HG03139 (cell line): ENCODE measurements around the gene SOX6.

Experiments used
- ATAC-seq: cut with Tn5 transposase; IDR thresholded peaks from one replicate; pipeline ENCODE4 v1.9.1; 2021; ENCODE audit not compliant: unreplicated experiment

SOX6 gene

DNA sequence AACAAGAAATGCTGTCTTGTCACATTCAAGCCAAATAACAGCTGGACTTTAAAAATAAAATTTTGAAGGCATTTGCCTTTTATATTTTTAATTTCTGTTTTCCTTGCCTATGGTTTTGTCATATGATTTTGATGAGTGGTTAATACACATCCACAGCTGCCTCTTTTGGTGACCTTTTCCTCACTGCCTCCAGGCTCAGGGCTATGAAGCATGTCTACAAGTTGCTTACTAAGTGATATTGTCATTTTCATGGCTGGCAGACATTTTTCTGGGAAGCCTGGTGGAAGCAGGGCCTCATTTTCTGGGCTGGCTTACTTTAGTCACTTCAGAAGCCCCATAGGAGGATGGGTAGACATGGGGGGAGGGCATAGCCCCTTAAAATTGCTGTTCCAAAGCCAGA is 344.9 kb downstream of the SOX6 start:
- no peak for ATAC-seq

- no peak for ATAC-seq
Observed at GRCh38 chr11:16009021-16009420, 347.3 kb downstream of the SOX6 start.

GRCh38 chr11:16007514-16007913 is 348.8 kb downstream of the SOX6 start:
- ATAC-seq: no peak

DNA sequence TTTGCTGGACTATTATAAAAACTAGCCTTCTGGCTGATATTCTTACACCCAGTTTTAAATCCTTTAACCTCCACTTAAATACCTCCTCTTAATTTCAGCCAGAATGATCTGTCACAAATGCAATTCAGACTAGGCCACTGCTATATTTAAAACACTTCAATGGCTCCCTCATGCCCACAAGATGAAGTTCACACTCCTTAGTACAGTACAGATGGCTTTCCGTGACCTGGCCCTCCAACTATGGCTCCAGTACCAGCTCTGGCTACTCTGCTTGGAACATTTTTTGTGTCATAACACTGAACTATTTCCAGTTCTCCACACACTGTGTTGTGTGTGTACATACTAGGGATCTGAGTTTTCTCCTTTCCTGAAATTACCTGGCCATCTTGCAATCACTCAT is 353.4 kb downstream of the SOX6 start:
- no peak for ATAC-seq

GRCh38 chr11:16001899-16002426 is 354.4 kb downstream of the SOX6 start:
- ATAC-seq: no peak

DNA sequence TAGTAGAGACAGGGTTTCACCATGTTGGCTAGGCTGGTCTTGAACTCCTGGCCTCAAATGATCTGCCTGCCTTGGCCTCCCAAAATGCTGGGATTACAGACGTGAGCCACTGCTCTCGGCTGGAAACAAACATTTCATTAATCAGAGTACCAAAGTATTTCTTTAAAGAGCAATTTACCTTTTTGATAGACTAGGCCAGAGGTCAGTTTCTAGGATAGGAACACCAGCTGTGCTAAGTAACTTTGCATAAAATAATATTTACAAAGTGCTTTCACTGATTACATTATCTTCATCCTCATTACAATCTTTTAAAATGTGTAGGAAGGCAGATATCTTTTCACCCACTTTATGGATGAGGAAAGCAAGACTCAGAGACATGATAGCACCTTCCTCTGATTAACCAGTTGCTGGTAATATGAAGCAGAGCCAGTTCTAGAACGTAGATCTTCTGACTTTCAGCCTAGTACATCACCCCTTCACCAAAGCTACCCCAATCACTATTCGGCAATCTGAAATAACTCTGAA is 355.2 kb downstream of the SOX6 start:
- ATAC-seq: no peak

GRCh38 chr11:16000065-16000464 is 356.3 kb downstream of the SOX6 start:
- ATAC-seq: no peak

DNA sequence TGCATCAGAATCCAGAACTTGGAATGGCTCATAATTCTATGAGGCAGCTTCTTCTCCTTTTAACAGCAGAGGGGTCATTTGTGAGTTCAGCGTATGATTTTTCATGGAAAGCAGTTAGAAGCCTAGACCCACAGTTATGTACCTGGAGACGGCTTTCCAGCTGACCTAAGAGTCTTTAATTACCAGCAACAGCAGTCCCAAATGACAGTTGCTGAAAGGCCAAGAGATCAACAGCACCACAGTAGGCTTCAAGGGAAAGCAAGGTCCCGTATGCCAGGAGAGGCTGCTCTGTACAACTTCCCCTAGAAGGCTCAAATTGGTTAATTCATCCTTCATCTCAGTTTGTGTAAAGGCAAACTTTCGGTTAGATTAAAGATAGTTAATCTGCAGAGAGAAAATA is 363.0 kb downstream of the SOX6 start:
- no peak for ATAC-seq

DNA sequence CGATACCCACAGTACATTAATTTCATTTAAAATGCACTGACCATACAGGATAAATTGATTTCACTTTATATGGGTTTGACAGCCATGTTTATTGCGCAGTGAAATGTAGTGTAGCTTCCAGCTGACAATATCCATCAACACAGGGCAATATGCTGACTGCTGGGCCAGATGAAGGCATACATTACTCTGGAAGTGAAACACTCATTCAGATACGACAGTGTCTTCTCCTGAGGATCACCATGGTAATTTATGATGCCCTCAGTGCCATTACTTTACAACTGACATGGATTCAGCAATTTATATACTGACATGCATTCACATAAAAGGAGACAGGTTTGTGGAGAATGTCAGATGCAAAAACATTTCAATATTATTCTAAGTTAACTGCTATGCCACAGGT is 365.1 kb downstream of the SOX6 start:
- no peak for ATAC-seq

GRCh38 chr11:15989685-15990084 is 366.7 kb downstream of the SOX6 start:
- ATAC-seq: no peak

DNA sequence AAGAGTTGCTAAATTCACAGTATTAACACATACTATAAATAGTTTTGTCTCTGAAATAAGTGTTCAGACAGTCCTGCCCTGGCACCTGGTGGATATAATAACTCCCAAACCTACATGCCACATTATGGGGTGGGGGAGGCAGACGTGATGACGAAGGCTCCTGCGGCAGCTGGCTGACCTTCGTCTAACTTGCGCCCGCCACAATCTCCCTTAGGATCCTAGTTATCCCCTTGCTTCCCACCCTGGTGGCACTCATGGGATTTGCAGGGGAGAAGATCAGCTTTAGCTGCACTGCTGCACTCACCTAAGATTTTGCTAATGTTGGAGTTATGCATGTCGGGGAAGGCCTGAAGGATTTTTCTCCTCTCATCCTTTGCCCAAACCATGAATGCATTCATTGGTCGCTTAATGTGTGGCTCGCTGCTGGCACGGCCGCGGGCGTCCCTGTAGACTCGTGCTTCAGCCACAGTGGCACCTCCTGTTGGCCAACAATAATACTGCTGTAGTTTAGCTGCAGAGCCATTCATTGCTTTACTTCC is 367.6 kb downstream of the SOX6 start:
- no peak for ATAC-seq

DNA sequence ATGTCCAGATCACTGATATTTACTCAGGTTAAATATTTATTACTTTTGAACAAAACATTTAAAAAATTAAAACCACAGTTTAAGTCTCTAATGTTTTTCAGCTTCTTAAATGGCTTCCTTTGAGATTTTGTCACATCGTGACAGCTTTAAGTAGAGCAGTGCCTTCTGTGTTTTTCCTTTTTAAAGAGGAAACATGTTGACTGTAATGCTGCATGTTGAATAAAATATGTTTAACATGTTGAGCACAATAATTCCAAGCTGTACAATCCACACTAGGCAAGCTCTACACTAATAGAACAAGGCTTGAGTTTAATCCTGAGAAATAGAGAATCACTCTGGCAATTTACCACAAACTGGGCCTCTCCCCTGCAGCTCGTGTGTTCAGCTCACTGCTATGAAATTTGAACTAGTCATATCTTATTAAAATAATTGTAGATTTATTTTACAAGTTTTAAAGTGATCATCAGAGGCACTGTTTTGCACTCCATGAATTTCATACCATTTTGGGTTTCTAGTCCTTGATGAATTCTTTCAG is 368.3 kb downstream of the SOX6 start:
- ATAC-seq: no peak

DNA sequence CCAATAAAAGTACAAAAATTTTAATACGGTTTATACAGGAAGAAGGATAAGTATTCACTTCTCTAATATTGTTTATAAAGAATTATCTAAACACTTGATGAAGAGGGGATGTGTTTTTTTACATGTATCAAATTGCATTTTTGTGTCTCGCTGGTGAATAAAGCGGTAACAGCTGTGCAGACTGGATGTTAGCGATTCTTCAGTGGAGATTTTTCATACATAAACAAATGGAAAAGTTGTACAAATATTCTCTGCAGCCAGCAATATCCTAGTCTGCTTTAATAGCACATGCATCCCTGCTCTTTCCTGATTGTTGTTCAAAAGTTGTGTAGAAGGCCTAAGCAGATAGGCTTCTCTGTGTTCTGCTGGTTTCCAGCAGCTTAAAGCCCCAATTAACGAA is 369.3 kb downstream of the SOX6 start:
- no peak for ATAC-seq

DNA sequence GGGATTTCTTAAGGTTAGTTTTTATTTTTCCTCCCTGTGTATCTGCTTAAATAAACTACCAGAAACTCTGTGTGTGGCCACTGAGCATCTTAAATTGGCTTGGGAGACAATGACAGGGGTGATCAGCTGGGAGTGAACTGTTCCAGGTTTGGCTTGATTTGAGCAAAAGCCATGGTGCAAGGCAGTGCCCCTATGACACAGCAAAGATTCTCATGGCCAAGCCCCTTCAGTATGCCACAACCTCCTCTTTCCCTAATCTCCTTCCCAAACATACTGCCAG is 370.5 kb downstream of the SOX6 start:
- no peak for ATAC-seq

GRCh38 chr11:15985127-15985859 is 371.1 kb downstream of the SOX6 start:
- no peak for ATAC-seq

DNA sequence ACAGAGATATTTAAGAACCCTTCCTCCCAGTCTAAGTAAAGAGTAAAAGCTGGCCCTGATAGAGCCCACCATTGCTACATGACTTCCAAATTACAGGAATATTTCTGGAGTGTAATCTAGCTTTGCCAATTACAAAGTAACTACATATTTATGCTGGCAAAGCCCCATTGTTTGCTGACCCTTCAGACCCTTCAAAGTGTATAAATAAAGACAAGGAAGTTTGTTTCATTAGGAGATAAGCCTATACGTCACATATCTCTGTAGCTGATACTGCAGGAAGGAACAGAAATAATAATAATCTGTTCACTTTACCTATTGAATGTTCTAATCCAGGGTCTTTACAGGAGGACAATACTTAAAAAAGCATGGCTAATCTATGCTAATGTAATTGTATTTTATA is 375.1 kb downstream of the SOX6 start:
- ATAC-seq: no peak

DNA sequence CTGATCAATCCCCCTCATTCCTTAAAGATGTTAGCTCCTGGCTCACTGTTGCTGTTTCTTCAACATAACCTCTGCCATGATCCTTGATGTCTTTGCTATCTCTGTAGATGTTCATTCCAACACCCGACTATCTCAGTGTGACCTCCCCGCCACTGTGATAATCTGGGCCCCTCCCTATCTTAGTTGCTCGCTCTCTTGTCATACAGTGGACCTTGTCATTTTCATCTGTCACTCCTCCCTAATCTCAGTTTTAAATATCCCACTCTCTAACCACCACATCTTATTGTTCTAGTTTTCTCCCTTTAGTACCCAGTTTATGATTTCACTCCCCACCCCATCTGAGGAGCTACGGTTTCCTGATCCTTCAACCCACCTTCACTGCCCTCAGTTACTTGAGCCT is 379.2 kb downstream of the SOX6 start:
- no peak for ATAC-seq

DNA sequence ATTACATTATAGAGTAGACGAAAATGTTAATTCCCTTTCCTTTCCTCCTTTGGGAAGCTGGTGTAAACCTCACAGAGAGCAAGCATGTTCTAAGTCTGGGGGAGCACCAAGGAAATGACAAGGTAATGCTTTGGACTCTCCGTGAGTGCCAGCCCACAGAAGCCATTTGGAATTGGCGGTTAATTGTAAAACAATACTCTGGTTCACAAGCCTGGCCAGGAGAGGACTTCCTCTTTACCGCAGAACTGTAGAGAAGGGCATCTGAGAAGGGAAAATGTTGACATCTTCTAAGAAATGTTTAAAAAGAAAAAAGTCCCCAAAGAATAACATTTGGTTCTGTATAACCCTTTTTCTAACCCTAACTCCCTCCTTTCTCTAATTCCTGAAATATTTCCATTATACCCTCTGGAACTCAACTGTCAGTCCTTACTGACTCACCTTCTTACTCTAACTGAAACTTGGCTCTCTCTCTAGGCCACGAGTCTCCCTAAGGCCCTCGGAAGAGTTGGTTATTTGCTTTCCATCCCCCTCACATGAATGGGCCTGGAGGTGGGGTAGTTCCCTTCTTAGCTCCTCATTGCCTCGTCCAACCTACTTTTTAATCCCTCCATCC is 379.8 kb downstream of the SOX6 start:
- ATAC-seq: no peak

- no peak for ATAC-seq
Observed at GRCh38 chr11:15975742-15976141, 380.6 kb downstream of the SOX6 start.

- no peak for ATAC-seq
Observed at GRCh38 chr11:15972838-15973237, 383.5 kb downstream of the SOX6 start.

GRCh38 chr11:15971215-15971546 is 385.2 kb downstream of the SOX6 start:
- no peak for ATAC-seq

DNA sequence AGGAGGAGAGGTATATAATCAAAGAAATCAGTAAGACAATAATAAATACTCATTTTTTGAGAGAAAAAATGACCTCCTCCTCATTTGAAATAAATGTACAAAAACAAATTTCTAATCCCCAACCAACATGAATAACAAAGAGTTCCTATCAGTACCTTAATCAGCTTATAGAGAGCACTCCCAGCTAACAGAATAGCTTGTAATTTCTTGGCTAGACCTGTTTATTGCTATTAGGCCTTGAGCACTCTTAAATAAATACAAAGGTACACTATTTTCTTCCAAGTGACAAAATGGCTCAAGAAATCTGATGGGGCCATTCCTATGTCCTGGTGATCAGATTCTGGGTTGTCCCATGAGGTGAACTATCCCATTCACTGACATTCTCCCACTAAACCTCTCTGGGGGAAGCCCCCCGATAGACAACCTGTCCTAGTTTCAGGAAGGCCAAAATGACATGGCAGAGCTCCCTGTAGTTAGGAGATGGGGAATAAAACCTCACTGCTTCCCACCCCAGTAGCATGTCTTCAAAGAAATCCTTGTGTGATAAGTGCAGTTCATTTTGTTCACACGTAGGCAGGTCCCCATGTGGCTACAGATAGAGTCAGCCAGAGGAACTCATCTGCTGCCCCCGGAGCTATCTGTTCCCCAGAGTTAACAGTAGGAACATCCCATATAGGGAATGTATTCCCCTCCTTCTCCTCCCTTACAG is 385.7 kb downstream of the SOX6 start:
- ATAC-seq: no peak
